NCI-H1417 (cell line): ENCODE data around the gene JAZF1.
A peak's percentile ranks its signal among the peaks of the same experiment; 100 is the strongest.

Source experiments
- DNase-seq, 3 experiments: peaks; one replicate each; lab custom pipeline; 2025; lab: John Stamatoyannopoulos, UW

The JAZF1 gene

DNA sequence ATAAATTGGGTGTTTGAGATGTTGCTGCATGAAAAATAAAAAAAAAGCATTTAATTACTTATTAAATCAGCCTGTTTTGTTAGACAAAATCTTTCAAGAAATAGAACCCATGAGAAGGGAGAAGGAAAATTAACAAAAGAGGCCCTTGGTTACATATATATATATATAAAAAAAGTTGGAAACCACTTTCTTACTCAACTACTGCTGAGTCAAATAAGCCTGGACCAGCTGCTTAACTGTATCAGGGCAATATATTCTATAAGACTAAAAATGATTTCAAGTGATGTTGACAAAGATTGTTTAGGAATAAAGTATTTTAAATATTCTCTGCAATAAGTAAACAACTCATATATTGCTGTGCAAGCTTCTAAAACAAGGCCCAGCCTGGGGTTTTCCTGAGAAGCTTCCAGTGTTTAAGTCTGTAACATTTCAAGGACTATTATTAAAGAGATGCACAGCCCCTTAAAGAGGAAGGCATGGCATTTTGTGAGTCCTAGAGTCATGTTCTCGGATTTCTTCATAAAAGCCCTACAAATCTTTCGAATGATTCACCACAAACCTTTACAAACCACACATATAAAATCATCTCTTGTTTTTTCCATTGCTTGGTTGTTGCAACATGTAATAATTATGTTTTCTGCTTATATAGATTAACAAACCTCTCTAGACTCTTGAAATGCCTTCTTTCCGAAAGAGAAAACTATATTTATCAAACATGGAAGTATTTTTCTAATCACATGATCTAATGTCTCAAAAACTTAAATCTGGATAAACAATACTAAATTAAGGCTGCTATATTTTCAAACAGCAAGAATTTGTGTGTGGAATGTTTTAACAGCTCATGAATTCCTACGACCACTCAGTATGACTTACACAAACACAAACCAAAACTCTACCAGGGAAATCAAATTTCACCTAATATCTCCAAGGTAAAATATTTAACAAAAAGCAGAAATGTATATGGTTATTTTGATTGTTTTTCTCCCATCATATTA is 14.3 kb downstream of the JAZF1 start:
- no peak for DNase-seq

DNA sequence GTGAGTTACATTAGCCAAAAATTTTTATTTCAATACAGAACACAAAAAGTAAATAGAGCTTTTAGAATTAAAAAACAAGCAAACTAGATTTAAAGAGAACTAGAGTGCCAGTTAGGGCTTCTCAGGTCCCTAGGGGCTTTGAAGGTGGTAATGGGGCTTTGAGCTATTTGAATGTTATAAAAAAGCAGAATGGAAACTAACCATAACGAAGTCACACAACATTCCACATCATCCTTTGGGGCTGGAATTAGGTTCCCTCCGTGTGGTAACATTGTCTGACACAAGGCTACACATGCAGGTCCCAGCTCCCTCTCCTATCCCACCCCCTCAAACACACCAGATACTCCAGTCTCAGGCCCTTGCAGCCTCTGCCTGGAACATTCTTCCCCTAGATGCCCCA is 15.3 kb downstream of the JAZF1 start:
- no peak for DNase-seq

GRCh38 chr7:28163949-28164348 is 16.6 kb downstream of the JAZF1 start:
- no peak for DNase-seq

GRCh38 chr7:28161331-28161730 is 19.3 kb downstream of the JAZF1 start:
- DNase-seq = no peak

- no peak for DNase-seq
Measured at GRCh38 chr7:28160551-28160991, 20.0 kb downstream of the JAZF1 start.

DNA sequence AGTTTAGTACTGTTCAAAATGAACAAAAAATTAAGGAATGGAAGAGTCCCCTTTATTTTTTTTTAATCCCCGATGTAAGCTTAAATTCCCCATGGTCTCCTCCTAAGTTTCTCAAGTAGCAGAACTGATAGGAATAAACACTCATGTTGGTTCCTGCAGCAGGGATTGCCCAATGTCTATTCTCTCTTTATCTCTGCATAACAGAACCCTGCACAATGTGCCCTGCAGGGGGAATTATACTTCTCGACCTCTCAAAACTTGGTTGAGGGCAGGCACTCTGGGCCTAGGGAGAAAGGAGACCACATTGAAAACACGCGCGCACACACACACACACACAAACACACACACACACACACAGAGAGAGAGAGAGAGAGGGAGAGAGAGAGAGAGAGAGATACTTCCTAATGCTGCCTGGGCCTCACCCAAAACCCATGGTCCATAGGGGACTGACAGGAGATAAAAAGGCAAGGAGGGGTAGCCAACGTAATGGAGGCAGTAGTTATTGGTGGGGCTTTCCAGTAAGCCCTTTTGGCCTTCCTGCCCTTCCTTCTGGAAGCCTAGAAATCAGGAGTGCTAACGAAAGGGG is 22.7 kb downstream of the JAZF1 start:
- DNase-seq = no peak

- DNase-seq = no peak
Measured at GRCh38 chr7:28157076-28157745, 23.4 kb downstream of the JAZF1 start.

DNA sequence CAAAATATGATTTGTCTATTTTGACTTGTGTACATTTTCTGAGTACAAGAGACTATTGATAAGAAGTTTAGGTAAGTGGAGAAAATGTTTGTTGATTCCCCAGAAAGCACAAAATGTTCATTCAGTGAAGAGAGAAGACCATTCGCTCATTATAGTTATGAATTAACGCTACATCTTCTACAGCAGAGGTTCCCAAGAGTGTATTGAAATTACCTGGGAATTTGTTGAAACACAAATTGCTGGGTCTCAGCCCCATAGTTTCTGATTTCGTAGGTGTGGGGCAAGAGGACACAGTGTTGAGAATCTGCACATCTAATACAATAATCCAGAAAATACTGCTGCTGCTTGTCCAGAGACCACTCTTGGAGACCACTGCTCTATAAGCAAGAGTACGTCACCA is 24.2 kb downstream of the JAZF1 start:
- DNase-seq = no peak

DNA sequence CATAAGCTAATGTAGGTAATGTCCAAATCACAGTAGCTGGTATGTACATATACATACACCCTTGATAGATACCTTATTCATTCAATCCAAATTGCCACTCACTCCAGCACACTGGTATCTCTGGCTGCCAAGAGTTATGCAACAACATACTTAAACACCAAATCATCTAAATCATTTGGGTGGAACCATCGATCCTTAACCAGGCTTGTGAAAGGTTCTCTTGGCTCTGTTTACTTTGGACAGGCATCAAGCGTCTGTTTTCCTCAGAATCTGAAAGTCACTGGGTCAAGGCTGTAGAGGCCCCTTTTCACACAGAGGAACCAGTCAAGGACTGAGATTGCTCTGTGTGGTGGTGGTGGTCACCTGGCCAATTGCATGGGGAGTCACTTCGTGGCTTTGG is 24.6 kb downstream of the JAZF1 start:
- DNase-seq = no peak

DNA sequence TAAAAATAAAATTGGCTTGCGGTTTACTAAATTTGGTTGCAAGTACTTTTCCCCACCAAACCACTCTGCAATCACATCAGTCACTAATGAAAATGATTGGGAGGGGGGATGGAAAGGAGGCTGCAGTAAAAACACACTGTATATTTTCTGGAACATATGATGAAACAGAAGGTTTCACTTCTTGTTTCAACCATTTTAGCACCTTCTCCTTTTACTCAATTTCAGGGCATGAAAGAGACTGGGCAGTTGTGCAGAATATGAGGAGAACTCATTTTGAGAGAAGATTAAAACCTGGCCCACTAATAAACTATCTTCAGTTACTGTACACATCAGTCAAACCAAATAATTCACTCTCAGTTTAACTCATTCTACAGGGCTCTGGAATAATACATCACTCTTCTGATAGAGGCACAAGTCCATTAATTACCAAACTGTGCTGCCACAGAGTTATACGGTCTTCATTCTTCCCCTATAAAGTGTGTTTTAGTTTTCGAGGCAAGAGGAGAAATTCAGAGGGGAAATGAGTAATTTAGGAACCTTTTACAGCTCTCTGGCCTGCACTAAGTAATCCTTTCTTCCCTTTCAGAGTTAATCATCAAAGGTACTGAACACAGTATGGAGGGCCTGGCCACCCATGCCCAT is 25.5 kb downstream of the JAZF1 start:
- no peak for DNase-seq

GRCh38 chr7:28152594-28152993 is 28.0 kb downstream of the JAZF1 start:
- DNase-seq = no peak

GRCh38 chr7:28151965-28152364 is 28.6 kb downstream of the JAZF1 start:
- no peak for DNase-seq

GRCh38 chr7:28149291-28150101 is 31.1 kb downstream of the JAZF1 start:
- no peak for DNase-seq

- DNase-seq = peak in 2 of 3 experiments; percentile 14 to 65
Measured at GRCh38 chr7:28145931-28146330, 34.7 kb downstream of the JAZF1 start.

- no peak for DNase-seq
Measured at GRCh38 chr7:28145090-28145626, 35.4 kb downstream of the JAZF1 start.

DNA sequence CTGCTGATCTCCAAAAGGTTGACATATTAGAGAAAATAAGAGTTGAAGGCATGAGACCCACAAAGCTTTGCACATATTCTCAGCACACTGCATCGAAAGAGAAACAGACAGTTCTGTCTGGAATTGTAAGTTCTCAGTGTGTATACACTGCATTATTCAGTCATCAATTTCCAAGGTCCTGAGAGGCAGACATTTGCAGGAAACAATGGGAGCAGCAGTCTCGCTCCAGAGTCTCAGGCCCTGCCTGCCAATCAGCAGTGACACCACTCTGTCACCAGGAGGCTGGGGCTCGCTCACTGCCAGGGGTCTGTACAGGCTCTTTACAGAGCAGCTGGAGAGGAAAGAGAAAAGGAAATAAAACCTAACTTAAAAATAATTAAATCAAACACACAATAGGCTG is 36.3 kb downstream of the JAZF1 start:
- DNase-seq = peak in 2 of 3 experiments; percentile 67 to 86

- DNase-seq = no peak
Measured at GRCh38 chr7:28142650-28143049, 37.9 kb downstream of the JAZF1 start.

- DNase-seq = no peak
Measured at GRCh38 chr7:28140979-28141378, 39.6 kb downstream of the JAZF1 start.

DNA sequence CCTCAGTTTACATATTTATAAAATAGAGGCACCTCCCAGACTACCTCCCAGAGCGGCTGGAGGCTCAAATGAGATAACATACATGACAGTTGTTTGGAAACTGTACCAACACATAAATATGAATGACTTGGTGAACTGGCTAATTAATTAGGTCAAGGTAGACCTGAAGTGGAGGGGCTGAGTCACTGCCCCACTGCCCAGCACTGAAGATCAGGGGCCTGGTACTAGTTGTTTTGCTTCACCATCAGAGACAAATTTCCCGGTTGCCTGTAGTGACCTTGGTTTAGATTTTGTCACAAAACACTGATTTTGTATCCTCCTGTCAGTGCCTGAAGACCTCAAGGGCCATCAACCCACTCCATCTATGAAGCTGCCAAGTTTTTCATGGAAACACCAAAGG is 41.8 kb downstream of the JAZF1 start:
- DNase-seq = no peak

GRCh38 chr7:28137463-28137862 is 43.1 kb downstream of the JAZF1 start:
- DNase-seq = no peak

DNA sequence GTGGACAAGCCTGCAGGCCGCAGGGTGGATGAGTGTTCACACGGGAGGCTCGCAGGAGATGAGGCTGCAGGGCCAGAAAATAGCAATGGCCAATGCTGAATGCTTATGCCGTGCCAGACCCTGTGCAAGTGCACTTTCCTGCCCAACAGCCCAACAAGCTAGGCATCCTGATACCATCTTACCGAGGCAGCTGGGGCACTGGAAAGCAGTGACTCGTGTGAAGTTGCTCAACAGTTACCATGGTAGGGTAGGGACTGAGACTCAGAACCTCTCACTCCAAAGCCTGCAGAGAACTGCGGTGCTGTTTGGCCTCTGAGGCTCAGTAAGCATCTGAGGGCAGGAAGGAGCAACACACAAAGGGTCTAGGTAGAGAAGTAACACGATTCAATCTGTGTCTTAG is 43.7 kb downstream of the JAZF1 start:
- DNase-seq = no peak
